Thymus (tissue), 11 donors: ENCODE measurements around the gene CMIP. TPM values are rescaled to one million over a fixed set of nuclear protein-coding genes. Genes with fewer than 3 reads are reported as not detected.

Source experiments
- DNase-seq, 9 donors: peaks; one replicate each; pipeline ENCODE4 v3.0.0-alpha.2; 2013; ENCODE audit warnings: low spot score in 9 of 9, low read depth in 6 of 9, missing footprints in 1 of 9
- H3K27ac ChIP-seq, 2 donors: one replicate each; pipeline ENCODE4 v1.5.1; 2013; ENCODE audit warnings: control low read depth in 1 of 2, low read depth in 1 of 2, low read length in 1 of 2, mild to moderate bottlenecking in 1 of 2, moderate library complexity in 1 of 2
- H3K27me3 ChIP-seq, 2 donors: one replicate each; pipeline ENCODE4 v1.5.1; 2013; ENCODE audit warnings: low read length in 1 of 2; ENCODE audit not compliant: control insufficient read depth in 2 of 2, insufficient read depth in 1 of 2
- H3K36me3 ChIP-seq, 2 donors: one replicate each; pipeline ENCODE4 v1.5.1; 2013; ENCODE audit warnings: low read length in 1 of 2, mild to moderate bottlenecking in 1 of 2, moderate library complexity in 1 of 2; ENCODE audit not compliant: control insufficient read depth in 2 of 2, insufficient read depth in 2 of 2
- H3K4me1 ChIP-seq, 2 donors: one replicate each; pipeline ENCODE4 v1.5.1; 2013; ENCODE audit warnings: low read length in 2 of 2; ENCODE audit not compliant: control insufficient read depth in 2 of 2, insufficient read depth in 2 of 2
- H3K4me3 ChIP-seq, 2 donors: one replicate each; pipeline ENCODE4 v1.5.1; 2013; ENCODE audit warnings: low read length in 2 of 2, control low read depth in 1 of 2, mild to moderate bottlenecking in 1 of 2
- H3K9me3 ChIP-seq, 2 donors: one replicate each; pipeline ENCODE4 v1.5.1; 2013; ENCODE audit warnings: low read length in 1 of 2, mild to moderate bottlenecking in 1 of 2; ENCODE audit not compliant: control insufficient read depth in 2 of 2, insufficient read depth in 1 of 2
- WGBS: extraction: QIAGEN DNeasy Blood & Tissue Kit; methylation state at CpG from one replicate; pipeline ENCODE4 v1.1.7; 2013; 5-methylcytosine and 5-hydroxymethylcytosine counted together
- polyA plus RNA-seq: library from polyadenylated mRNA; stranded (reverse); fragments of 200-250 nt; gene quantifications from one replicate; pipeline ENCODE4 v1.2.3, GENCODE V29; 2013
- total RNA-seq: library from RNA; stranded (reverse); fragments of 120-200 nt; gene quantifications from one replicate; pipeline ENCODE4 v1.2.4, GENCODE V29; 2013
- donor health status: healthy.

Gene CMIP
- total and polyA plus RNA-seq, 2 donors = 5.2 to 19.4 TPM

- Histone ChIP-seq H3K36me3 (peaks cover 62 to 76% of the 10 kb centered on the region in 2 donors), H3K4me3 (no peak overlapping the region)
- no peak for DNase-seq
These were observed 258.9 kb downstream of the CMIP start for GRCh38 chr16:81703177-81704155.

DNA sequence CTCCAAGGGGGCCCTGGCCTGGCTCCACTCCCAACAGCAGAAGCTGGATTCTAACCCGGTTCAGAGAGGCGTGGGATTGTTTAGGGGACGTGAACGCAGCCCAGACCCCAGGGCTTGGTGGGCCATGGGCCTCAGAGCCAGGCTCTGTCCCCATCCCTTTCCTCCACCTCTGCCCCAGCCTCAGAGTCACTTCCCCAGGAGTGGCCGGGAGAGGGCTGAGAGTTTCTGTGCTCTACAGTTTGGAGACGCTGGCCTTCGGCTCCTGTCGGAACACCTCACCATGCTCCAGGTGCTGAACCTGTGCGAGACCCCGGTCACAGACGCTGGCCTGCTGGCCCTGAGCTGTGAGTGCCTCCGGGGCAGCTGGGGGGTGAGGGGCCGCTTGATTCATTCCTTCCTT lies 260.7 kb downstream of the CMIP start:
- Histone ChIP-seq H3K9me3 (no peaks in the 10 kb centered on the region), H3K27me3 (no peaks in the 10 kb centered on the region), H3K27ac (no peak overlapping the region), H3K36me3 (peaks cover 68 to 84% of the 10 kb centered on the region in 2 donors), H3K4me3 (no peak overlapping the region), H3K4me1 (no peaks in the 10 kb centered on the region)
- DNase-seq = no peak
- 98% methylated on average over 13 of the region's 13 CpGs for WGBS

More at GRCh38 chr16:81703177-81704155, 258.9 kb downstream of the CMIP start:
- Histone ChIP-seq H3K9me3 (no peaks in the 10 kb centered on the region), H3K27ac (no peak overlapping the region), H3K27me3 (no peaks in the 10 kb centered on the region), H3K4me1 (peaks cover 0 to 2% of the 10 kb centered on the region in 2 donors)
- 96% methylated on average over 27 of the region's 27 CpGs for WGBS

GRCh38 chr16:81706327-81707295 lies 262.0 kb downstream of the CMIP start:
- H3K9me3 ChIP-seq = no peaks in the 10 kb centered on the region
- H3K4me3 ChIP-seq = no peak overlapping the region
- WGBS = 97% methylated on average over 26 of the region's 26 CpGs
- H3K27ac ChIP-seq = no peak overlapping the region
- H3K36me3 ChIP-seq = peaks cover 65 to 75% of the 10 kb centered on the region in 2 donors
- no peak for DNase-seq
- H3K4me1 ChIP-seq = no peaks in the 10 kb centered on the region
- no peaks in the 10 kb centered on the region for H3K27me3 ChIP-seq

DNA sequence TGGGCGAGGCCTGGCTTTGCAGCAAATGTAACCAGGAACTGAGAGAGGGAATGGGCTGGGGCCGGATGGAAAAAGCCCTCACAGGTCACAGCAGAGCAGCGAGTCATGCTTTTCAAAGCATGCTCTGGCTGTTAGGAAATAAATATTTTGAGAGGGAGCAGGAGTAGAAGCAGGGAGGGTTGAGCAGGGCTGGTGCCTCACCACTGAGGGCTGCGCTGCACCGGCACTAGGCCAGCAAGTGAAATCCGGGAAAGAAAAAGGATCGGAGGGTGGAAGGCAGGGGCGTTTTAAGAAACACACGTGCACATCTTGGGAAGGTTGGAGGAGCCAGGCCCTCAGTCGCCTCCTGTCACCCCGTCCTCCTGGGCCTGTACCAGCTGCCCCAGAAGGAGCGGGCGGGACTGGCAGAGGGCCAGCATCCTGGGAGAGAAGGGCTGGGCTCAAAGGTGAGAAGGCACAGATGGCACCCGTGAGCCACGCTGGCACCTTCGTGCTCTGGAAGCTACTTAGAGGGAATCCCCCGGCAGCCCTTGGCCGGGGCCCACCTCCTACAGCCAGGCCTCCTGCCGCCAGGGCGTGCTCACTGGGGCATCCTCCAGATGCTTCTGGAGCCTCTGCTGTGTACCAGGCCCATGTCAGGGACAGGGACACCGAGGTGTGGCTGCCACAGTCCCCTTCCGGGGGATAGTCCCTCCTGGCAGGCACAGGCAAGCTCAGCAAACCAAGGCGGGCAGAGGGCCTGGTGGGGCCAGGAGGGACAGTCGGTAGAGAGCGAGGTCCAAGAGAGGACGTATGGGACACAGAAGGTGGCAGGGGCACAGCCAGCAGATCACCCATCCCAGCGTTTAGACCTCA lies 263.0 kb downstream of the CMIP start:
- DNase-seq = no peak
- H3K27me3 ChIP-seq = no peaks in the 10 kb centered on the region
- H3K36me3 ChIP-seq = peaks cover 59 to 69% of the 10 kb centered on the region in 2 donors
- H3K9me3 ChIP-seq = no peaks in the 10 kb centered on the region
- H3K27ac ChIP-seq = no peak overlapping the region
- 97% methylated on average over 27 of the region's 27 CpGs for WGBS
- no peaks in the 10 kb centered on the region for H3K4me1 ChIP-seq
- no peak overlapping the region for H3K4me3 ChIP-seq

DNA sequence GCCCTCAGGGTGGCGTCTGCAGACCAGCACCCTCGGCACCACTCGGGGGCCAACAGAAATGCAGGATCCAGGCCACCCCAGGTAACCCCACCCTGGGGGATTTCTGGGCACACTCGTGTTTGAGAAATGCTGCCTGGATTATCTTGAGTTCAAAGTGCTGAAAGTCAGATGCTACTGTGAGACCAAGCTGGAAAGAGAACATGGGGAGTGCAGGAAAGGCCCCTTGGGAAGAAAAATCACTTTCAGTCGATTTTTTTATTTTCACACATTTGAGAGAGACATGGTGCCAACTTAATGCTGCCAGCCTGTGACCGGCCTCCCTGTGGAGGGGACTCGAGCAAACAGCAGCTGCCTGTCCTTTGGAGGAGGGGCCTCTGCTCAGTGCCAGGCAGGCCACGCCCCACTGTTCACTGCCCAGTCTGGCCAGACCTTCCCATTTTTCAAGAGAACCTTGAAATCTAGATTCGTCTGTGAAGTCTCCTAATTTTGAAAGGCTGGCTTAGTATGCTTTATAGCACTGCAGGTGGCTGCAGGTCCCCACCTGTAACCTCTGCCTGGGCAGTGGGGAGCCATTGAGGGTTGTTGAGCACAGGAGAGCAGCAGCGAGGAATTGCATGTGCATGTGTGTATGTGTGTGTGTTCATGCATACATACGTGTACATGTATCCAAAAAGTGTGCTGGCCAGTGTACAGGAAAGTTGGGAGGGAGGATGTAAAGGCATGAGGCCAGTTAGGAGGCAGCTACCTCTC lies 263.8 kb downstream of the CMIP start:
- Histone ChIP-seq H3K27ac (no peak overlapping the region), H3K36me3 (peaks cover 53 to 65% of the 10 kb centered on the region in 2 donors), H3K4me3 (no peak overlapping the region), H3K27me3 (no peaks in the 10 kb centered on the region), H3K9me3 (no peaks in the 10 kb centered on the region), H3K4me1 (no peaks in the 10 kb centered on the region)
- 95% methylated on average over 11 of the region's 11 CpGs for WGBS
- no peak for DNase-seq

- 94% methylated on average over 21 of the region's 21 CpGs for WGBS
- no peak for DNase-seq
These were observed 264.6 kb downstream of the CMIP start for GRCh38 chr16:81709016-81709900.

GRCh38 chr16:81710044-81710443 lies 265.4 kb downstream of the CMIP start:
- Histone ChIP-seq H3K27me3 (no peaks in the 10 kb centered on the region), H3K27ac (no peak overlapping the region), H3K4me3 (no peak overlapping the region), H3K9me3 (no peaks in the 10 kb centered on the region), H3K36me3 (peaks cover 43 to 54% of the 10 kb centered on the region in 2 donors), H3K4me1 (peaks cover 2 to 11% of the 10 kb centered on the region in 2 donors)
- DNase-seq = no peak
- WGBS = 98% methylated on average over 20 of the region's 20 CpGs

More at GRCh38 chr16:81709016-81709900, 264.6 kb downstream of the CMIP start:
- Histone ChIP-seq H3K4me3 (no peak overlapping the region), H3K4me1 (peaks cover 0 to 4% of the 10 kb centered on the region in 2 donors), H3K27ac (no peak overlapping the region), H3K27me3 (no peaks in the 10 kb centered on the region), H3K36me3 (peaks cover 48 to 60% of the 10 kb centered on the region in 2 donors), H3K9me3 (no peaks in the 10 kb centered on the region)
